OCI-LY1 (cell line): ENCODE measurements around the gene KCTD13.

Experiments
- CTCF ChIP-seq: fragments of 200-600 bp; sonication (generic), shearing (Covaris generic); IDR thresholded peaks from 2 replicates; pipeline ENCODE4 v1.5.1; 2017; ENCODE audit warnings: mild to moderate bottlenecking, antibody characterized with exemption, low read length, moderate library complexity, mixed read lengths
- EZH2 ChIP-seq: fragments of 200-600 bp; sonication (generic), shearing (Covaris generic); IDR thresholded peaks from 2 replicates; pipeline ENCODE4 v1.8.0; 2017; ENCODE audit warnings: borderline replicate concordance, mixed run types, mild to moderate bottlenecking, antibody characterized with exemption, low read length, moderate library complexity, mixed read lengths

- TF ChIP-seq EZH2 (no peak), CTCF (no peak)
Measured at GRCh38 chr16:29922326-29922725, 3.7 kb downstream of the KCTD13 start.
